NCI-H82 (cell line): ENCODE measurements around the gene EMILIN2.

Experiments
- DNase-seq: peaks from one replicate; lab custom pipeline; 2025; lab: John Stamatoyannopoulos, UW

The EMILIN2 gene

DNA sequence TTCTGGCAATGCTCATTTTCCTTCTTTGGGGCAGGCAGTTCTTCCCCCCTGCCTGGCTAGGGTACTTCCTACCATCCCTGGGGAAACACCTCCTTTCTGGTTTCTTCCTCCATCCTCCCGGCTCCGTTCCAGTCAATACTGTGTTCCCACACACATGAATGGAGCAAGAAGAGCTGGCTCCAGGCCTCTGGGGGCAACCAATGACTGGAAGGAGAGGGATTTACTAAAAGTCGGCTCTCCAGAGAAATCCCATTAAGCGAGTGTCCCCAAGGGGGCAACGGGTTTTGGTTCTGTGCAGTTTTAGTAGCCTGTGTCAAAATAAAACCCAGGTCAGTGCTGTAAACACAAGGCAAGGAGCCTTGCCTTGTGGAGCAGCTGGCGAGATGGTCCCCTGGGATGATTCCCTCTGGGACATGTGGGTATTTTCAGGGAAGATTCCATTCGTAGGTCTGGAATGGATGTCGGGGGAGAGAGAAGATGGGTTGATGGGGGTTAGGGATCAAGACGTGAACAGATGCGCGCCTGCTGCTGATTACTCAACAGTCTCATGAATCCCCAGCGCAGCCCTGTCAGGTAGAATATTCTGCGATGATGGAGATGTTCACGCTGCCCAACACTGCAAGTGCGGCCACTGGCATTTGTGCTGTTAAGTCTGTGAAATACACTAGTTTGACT is 32.0 kb downstream of the EMILIN2 start:
- peak; percentile 99 for DNase-seq

DNA sequence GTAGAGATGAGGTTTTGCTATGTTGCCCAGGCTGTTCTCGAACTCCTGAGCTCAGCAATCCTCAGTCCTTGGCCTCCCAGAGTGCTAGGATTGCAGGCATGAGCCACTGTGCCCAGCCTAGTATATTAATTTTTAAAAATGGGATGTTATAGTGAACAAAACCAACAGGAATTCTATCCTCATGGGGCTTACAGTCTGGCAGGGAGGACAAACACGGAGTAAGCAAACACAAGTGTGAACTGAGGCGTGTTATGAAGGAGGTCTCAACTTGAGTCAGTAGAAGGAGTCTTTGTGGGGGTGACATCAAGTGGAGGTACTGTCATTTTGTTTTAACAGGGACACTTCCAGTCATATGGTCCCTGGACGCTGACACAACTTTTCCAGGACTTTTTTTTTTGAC is 33.1 kb downstream of the EMILIN2 start:
- no peak for DNase-seq

DNA sequence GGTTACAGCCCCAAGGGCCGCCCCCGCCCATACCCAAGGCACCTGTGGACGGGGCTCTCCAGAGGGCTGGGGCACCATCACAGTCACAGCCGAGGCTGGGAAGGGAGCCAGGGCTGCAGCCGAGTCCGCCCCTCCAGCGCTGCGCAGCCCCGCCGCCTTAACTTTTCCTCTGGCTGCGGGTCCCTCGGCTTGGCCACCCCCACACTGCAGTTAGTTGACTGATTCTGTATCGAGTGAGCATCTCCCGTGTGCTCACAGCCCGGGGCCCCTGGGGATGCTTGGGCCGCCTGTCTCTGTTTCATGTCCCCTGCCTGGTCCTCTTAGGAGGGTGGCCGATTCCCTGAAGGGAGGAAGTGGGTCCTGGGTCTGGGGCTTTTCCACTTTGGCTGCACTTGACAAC is 33.7 kb downstream of the EMILIN2 start:
- DNase-seq: no peak

DNA sequence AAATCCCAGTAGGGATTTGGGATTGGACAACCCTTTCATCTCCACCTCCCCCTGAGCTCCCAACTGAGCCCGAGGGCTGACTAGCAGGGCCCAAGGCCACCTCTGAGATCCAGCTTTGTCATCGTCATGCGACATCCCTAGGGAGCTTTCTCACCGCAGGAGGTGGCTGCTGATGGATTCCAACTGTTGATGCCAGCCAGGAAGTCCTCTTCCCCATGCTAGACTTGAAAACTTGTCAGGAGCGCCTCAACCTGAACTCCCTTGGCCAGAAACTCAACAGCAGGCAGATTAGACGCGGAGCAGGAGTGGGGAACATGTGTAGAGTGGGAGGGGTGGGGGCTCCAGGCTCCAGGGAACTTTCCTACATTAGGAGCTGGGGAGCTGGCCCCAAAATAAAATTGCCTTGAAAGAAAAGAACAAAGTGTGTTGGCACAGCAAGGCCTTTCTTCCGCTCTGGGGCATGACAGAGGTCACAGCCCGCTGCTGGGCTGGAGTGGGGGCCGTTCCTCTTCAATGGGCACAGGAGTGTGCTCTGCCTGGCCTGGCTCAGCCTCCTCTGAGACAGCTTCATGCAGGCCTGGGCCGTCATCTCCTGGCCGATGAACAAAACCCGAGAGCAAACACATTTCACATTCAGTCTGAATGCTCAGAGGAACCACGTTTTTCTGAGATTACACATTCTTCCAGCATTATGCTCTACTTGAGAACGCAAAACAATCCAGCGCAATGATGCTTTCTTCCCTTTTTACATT is 34.5 kb downstream of the EMILIN2 start:
- no peak for DNase-seq

DNA sequence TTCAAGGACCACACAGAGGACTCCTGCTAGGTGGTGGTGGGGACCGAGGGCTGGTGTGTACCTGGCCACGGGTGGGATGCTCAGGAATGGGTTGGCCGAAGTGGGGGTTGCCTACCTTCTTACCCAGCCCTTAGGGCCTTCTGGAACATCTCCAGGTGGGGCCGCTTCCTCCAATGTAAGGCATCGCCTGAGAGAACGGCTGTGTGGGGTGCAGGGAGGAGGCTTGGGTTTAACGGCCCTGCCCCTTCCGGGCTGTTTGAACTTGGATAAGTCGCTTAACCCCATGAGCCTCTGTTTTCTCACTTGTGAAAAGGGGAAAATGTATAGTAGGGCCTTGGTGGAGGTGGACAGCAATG is 35.0 kb downstream of the EMILIN2 start:
- DNase-seq: no peak

DNA sequence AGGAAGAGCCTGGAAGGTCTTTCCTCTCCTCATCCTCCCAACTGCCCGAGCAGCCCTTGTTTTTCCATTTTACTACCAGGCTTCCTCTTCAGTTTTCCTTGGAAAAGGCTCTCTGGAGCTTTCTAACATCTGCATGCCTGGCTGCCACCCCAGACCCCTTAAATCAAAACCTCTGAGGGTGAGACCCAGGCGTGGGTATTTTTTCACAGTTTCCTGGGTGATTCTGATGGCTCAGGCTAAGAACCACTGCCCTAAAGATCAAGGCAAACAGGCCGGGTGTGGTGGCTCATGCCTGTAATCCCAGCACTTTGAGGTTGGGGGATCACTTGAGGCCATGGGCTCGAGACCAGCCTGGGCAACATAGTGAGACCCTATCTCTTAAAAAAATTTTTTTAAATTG is 35.4 kb downstream of the EMILIN2 start:
- DNase-seq: no peak

DNA sequence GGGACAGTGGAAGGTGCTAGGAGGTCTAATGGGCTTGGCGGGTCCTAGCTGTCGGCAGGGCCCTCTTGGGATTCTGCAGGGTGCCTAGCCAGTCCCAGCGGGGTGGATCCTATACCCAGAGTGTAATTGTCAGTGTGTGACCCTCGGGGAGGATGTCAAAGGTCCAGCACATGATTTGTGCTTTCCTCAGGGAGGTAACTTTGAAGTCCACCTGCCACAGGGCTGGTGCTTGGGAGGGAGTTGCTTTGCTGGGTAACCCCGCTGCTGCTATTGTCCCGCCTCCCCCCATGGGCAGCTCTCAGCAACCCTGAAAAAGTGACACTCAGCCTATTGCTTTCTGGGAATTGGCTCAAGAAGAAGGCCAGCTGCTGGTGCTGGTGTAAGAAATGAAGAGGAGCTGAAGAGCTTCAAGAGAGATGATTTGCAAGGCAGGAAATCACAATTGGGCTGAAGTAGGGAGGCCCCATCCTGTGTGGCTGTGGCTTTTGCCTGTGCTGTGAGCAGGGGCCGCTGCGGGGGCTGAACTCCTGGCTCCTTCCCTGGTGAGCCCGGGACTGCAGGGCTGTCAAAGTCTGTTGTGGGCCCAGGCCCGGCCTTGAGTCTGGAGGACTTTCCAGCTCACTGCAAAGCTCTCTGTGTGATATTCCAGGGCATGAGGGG is 36.4 kb downstream of the EMILIN2 start:
- no peak for DNase-seq

DNA sequence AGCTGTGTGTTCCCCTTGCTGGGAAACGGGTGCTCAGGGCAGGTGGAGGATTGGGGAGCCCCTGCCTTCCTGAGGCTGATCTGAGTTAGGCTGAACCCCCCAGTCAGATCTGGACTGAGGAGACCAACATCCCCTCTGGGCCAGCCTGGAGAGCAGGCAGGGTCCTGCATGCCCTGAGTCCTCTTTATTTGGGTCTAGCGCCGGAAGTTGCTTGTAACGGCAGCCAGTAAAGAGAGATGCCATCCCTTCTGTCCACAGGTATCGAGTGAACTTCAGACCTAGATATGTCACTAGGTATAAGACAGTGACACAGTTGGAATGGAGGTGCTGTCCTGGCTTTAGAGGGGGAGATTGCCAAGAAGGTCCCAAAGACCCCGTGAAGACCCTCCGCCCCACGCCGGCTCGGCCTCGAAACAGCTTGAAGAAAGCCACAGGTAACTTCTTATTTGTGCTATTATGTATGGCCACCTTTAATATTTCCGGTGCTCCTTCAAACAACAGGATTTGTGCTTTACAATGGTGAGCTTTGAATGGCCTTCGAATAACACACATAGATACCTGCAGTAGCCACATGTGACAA is 38.0 kb downstream of the EMILIN2 start:
- DNase-seq: no peak

DNA sequence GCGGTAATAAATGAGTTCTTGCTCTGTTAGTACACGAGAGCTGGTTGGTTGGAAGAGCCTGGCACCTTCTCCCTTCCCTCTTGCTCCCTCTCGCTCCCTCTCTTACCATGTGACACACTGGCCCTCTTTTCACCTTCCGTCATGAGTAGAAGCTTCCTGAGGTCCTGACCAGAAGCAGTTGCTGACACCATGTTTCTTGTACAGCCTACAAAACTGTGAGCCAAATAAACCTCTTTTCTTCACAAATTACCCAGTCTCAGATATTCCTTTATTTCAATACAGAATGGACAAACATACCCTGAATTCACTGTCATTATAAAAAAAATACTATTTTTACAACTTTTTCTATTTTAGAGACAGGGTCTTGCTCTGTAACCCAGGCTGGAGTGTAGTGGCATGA is 40.7 kb downstream of the EMILIN2 start:
- no peak for DNase-seq

DNA sequence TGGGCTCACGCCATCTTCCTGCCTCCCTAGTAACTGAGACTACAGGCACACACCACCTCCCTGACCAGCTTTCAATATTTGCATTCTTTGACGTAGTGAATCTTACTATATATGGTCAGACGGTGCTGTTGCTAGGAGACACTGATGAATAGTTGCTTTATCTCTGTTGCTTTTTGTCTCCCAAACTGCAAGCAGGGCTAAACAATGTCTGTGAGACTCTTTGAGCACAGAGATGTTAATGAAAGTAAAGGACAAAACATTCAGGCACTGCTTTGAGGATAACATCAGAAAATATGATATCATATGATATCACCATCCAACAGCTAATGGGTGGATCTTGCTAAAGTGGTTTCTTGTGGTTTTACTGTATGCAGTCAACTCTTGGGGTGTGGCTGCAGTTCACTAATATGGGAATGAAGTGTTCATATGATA is 43.0 kb downstream of the EMILIN2 start:
- DNase-seq: no peak

DNA sequence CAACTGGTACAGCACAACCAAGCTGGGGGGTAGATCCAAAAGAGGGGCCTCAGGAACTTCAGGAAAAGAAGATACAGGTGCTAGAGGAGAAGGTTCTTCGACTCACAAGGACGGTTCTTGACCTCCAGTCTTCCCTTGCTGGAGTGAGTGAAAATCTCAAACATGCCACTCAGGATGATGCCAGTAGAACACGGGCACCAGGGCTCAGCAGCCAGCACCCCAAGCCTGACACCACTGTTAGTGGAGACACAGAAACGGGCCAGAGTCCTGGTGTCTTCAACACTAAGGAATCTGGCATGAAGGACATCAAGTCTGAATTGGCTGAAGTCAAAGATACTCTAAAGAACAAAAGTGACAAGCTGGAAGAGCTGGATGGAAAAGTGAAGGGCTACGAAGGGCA is 43.8 kb downstream of the EMILIN2 start:
- no peak for DNase-seq

DNA sequence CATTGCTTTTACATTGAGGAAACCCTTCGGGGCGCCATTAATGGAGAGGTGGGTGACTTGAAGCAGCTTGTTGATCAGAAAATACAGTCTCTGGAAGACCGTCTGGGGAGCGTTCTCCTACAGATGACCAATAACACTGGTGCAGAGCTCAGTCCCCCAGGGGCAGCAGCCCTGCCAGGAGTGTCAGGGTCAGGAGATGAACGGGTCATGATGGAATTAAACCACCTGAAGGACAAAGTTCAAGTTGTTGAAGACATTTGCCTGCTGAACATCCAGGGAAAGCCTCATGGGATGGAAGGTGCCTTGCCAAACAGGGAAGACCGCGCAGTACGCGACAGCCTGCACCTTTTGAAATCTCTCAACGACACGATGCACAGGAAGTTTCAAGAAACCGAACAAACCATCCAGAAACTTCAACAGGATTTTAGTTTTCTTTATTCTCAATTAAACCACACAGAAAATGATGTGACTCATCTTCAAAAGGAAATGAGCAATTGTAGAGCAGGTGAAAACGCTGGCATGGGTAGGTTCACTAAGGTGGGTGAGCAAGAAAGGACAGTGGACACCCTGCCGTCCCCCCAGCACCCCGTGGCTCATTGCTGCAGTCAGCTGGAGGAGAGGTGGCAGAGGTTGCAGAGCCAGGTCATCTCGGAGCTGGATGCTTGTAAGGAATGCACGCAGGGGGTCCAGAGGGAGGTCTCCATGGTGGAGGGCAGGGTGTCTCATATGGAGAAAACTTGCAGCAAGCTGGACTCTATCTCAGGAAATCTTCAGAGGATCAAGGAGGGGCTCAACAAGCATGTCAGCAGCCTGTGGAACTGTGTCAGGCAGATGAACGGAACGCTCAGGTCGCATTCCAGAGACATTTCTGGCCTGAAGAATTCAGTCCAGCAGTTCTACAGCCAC is 45.0 kb downstream of the EMILIN2 start:
- DNase-seq: no peak

DNA sequence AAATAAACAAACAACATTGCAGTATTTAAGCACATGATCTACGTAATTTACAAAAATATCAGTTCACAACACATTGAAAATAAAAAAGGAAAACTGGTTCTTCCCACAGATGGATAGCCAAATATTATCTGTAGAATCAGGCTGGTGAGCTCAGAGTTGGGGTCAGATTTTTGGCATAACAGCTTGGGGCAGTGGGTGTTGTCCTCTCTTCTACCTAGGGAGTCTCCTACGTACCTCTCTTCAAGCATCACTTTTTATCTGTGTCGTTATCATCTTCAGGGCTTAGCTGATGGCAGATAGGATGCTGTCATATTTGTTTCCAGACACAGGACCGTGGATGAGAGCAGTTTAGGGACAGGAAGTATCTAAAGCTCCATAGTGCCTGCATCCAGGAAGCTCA is 46.2 kb downstream of the EMILIN2 start:
- no peak for DNase-seq

DNA sequence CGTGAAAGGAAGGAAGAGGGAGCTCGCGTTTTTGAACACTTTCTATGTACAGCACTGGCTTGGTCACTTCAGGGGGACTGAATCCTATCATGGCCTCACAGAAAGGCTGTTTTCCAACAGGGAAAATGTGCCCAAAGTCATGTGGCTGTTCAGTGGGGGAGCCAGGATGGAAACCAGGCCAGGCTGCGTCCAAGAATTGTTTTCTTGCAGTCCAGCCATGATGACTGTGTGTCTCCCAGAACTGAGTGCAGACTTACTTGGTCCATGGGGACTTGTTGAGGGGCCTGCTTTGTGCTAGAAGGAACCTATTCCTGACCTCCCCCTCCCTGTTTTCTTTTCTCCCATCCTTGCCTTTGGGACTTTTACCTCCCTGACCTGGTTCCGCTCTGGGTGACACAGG is 46.9 kb downstream of the EMILIN2 start:
- DNase-seq: no peak

DNA sequence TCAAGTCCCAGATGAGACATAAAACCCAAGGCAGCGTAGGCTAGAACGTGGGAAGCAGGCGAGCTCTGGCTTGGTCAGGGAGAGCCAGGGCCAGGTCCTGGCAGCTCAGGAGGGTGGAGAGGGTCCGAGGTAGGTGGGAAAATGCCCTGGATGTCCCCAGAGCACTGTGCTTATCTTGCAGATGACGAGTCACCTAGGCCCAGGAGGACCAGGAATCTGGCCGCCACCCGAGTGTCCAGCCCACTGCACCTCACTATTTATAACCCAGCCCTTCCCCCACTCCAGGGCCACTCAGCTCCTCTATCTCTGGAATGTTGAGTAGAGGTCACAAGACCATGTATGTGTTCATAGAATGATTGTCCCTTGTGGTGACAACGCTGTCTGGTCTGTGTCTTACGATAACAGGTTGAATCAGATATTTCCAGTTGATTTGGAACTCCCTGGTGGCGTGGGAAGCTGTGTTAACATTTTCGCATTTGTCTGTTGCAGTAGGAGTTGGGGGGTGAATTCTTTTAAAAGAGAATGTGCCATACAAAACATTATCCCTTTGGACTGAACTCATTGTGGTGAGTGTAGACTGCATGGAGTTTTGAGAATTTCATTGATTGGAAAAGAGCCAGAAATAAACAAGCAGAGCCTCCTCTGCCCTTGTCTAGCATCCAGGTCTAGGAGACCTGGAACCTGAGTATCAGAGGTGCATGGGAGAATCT is 47.5 kb downstream of the EMILIN2 start:
- no peak for DNase-seq

DNA sequence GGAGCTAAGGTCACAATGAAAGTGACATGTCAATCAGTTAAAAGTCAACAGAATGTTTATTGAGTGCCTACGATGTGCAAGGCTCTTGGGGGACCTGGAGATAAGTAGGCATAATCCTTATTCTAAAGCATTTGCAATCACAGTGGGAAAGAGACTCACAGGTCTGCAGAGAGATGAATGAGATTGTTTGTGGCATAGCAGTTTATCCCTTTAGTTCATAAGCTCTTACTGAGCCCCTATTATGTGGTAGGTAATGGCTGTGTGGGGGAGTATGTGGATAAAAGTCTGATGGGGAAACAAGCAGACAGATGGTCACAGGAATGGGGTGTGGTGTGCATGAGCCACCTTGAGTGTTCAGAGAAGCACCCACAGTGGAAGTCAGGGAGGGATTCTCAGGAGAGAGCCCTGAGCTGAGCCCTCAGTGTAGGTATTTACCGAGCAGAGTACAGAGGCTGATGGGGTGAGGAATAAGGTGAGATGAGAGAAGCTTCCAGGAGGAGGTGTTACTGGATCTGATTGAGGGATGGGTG is 48.1 kb downstream of the EMILIN2 start:
- DNase-seq: peak; percentile 94

DNA sequence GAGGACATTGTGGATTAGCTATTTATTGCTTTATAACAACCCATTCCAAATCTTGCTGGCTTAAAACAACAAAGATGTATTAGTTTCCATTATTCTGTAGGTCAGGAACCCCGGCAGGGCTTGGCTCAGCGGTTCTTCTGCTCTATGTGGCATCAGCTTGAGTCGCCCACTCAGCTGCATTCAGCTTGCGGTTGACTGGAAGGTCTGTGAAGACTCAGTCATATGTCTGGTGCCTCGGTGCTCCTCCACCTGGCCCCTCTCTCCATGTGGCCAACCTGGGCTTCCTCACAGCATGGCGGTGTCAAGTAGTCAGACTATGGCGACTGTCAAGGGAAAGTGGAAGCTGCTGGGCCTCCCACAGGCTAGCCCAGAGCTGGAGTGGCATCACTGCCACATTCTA is 48.6 kb downstream of the EMILIN2 start:
- DNase-seq: no peak

DNA sequence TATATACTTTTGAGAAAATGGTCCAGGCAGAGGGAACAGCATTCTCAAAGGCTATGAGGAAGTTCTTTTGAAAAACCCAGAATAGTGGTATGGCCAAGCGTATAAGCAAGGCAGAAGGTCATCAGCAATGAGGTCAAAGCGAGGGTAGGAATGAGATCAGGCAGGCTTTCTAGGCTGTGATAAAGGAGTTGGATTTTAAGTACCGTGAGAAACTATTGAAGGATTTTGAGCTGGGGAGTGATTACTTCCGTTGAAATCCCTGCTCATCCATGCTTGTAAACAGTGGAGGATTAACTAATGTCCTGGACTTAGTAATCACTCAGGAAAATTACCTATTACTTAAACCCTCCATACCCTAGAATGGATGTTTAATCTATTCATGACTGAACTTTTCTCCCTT is 50.2 kb downstream of the EMILIN2 start:
- peak; percentile 96 for DNase-seq

DNA sequence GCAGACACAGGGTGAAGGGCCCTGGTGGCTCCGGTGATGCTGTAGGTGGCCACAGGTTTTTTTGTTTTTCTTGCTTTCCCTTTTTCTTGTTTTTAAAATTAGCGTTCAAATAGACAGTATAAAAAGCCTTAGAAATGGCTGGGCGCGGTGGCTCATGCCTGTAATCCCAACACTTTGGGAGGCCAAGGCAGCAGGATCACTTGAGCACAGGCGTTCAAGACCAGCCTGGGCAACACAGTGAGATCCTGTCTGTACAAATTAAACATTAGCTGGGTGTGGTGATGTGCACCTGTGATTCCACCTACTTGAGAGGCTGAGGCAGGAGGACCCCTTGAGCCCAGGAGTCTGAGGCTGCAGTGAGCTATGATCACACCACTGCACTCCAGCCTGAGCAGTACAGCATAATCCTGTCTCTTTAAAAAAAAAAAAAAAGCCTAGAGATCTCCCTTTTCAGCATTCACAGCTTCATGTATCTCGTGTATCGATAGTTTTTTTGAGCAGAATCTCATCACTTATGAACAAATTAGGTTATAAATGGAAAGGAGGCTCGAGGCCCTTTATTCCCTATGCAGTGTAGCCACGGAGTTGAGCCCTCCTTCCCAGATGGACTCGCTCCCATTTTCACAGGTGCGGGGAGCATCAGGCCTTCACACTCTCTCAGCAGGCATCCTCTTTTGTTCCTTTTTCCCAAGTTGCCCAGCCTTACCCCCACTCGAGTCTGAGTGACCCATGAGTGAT is 50.8 kb downstream of the EMILIN2 start:
- DNase-seq: no peak

DNA sequence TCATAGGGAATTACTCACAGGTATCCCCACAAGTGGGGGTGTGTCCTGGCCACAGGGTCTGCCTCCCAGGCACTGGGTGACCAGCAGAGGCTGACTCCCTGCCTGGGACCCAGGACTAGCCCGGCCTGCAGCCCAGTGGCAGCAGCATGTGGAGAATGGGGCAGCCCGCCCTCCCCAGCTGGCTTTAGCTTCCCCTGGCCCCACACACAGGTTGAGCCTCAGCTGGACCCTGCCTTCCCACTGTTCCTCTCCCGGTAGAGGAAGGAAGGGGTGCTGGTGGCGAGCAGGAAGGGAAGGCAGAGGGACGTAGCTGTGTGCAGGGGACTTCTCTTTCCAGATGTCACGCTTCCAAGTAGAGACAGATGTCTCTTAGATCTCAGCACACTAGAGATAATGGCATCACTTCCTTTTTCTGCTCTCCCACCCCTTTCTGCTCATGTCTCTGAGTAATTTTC is 51.4 kb downstream of the EMILIN2 start:
- peak; percentile 13 for DNase-seq
